ENCODE results near the gene UPK3A. TPM values are rescaled to one million over a fixed set of nuclear protein-coding genes. Genes with fewer than 3 reads are reported as not detected.

Gene UPK3A
- total RNA-seq, 2 donors from 2014 or later, result not detected

DNA sequence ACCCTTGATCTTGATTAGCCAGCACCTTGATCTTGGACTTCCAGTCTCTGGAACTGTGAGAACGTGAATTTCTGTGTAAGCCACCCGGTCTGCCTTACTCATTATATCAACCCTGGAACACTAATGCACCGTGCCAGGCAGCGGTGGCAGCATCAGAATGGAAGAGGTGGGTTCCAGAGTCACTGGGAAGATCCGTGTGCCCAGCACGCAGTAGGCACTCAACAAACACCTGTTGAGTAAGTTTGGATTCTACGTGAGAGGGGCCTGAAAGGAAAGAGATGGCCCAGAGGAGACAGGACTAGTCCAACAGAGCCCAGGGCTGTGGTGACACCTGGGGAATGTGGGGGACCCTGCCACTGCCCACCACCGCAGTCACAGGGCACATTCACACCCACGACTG, 6.6 kb upstream of the UPK3A start:
- Mint-ChIP-seq H3K27ac (no peak overlapping the region), H3K36me3 (ENCODE audit: low read depth) (no peaks in the 10 kb centered on the region), H3K4me1 (peaks cover 9% of the 10 kb centered on the region), H3K9me3 (no peaks in the 10 kb centered on the region), H3K4me3 (no peak overlapping the region), H3K27me3 (ENCODE audit: insufficient read depth) (peaks cover 32% of the 10 kb centered on the region)
- WGBS, 2 experiments (ENCODE audit: insufficient coverage in 1 of 2, insufficient read length in 1 of 2), result 91 to 95% methylated on average over 6 to 9 of the region's 9 CpGs
- H3K27me3 ChIP-seq (ENCODE audit: control insufficient read depth, insufficient read depth, low read length, poor library complexity, severe bottlenecking), result peaks cover 15% of the 10 kb centered on the region
- H3K36me3 ChIP-seq (ENCODE audit: control insufficient read depth, insufficient read depth, low read length), result no peaks in the 10 kb centered on the region
- DNase-seq, result no peak
- no peak overlapping the region for H3K27ac ChIP-seq (ENCODE audit: low read depth, low read length)
- H3K4me3 ChIP-seq (ENCODE audit: low read length), result no peak overlapping the region
- no peaks in the 10 kb centered on the region for H3K4me1 ChIP-seq (ENCODE audit: control insufficient read depth, insufficient read depth, low read length)
- no peaks in the 10 kb centered on the region for H3K9me3 ChIP-seq (ENCODE audit: control insufficient read depth, low read length)
- H3K9ac ChIP-seq (ENCODE audit: extremely low read depth, low read length, poor library complexity, severe bottlenecking), result no peak overlapping the region
- TF ChIP-seq, protein P1, sequence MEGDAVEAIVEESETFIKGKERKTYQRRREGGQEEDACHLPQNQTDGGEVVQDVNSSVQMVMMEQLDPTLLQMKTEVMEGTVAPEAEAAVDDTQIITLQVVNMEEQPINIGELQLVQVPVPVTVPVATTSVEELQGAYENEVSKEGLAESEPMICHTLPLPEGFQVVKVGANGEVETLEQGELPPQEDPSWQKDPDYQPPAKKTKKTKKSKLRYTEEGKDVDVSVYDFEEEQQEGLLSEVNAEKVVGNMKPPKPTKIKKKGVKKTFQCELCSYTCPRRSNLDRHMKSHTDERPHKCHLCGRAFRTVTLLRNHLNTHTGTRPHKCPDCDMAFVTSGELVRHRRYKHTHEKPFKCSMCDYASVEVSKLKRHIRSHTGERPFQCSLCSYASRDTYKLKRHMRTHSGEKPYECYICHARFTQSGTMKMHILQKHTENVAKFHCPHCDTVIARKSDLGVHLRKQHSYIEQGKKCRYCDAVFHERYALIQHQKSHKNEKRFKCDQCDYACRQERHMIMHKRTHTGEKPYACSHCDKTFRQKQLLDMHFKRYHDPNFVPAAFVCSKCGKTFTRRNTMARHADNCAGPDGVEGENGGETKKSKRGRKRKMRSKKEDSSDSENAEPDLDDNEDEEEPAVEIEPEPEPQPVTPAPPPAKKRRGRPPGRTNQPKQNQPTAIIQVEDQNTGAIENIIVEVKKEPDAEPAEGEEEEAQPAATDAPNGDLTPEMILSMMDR (conservative IDR thresholded peaks at IDR 0.05), result no peak

DNA sequence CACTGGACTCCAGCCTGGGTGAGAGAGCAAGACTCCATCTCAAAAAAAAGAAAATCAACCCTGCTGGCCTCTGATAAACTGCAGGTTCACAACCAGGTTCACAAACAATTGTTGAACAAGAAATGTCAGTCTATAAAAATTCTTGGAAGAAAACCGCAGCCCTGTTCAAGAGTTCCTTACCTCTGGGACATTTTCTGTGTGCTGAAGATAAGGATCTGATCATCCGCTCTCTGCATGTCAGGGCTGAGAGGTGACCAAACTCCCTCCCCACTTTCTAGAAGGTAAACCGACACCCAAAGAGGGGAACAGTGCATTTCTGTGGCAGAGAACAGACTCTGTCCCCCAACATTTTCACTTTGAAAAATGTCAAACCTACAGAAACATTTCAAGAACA, 4.2 kb upstream of the UPK3A start:
- no peak for DNase-seq
- H3K4me1 ChIP-seq (ENCODE audit: control insufficient read depth, insufficient read depth, low read length), result no peaks in the 10 kb centered on the region
- H3K4me3 ChIP-seq (ENCODE audit: low read length), result no peak overlapping the region
- peaks cover 37% of the 10 kb centered on the region for H3K27me3 ChIP-seq (ENCODE audit: control insufficient read depth, insufficient read depth, low read length, poor library complexity, severe bottlenecking)
- H3K27ac ChIP-seq (ENCODE audit: low read depth, low read length), result no peak overlapping the region
- H3K36me3 Mint-ChIP-seq (ENCODE audit: low read depth), result no peaks in the 10 kb centered on the region
- H3K9me3 Mint-ChIP-seq, result no peaks in the 10 kb centered on the region
- H3K4me1 Mint-ChIP-seq, result peaks cover 5% of the 10 kb centered on the region
- no peaks in the 10 kb centered on the region for H3K9me3 ChIP-seq (ENCODE audit: control insufficient read depth, low read length)
- 91 to 94% methylated on average over 3 of the region's 3 CpGs for WGBS, 2 experiments (ENCODE audit: insufficient coverage in 1 of 2, insufficient read length in 1 of 2)
- H3K4me3 Mint-ChIP-seq, result no peak overlapping the region
- H3K27ac Mint-ChIP-seq, result no peak overlapping the region
- no peaks in the 10 kb centered on the region for H3K36me3 ChIP-seq (ENCODE audit: control insufficient read depth, insufficient read depth, low read length)
- no peak overlapping the region for H3K9ac ChIP-seq (ENCODE audit: extremely low read depth, low read length, poor library complexity, severe bottlenecking)
- peaks cover 54% of the 10 kb centered on the region for H3K27me3 Mint-ChIP-seq (ENCODE audit: insufficient read depth)
- TF ChIP-seq, protein P1 (conservative IDR thresholded peaks at IDR 0.05), result no peak

DNA sequence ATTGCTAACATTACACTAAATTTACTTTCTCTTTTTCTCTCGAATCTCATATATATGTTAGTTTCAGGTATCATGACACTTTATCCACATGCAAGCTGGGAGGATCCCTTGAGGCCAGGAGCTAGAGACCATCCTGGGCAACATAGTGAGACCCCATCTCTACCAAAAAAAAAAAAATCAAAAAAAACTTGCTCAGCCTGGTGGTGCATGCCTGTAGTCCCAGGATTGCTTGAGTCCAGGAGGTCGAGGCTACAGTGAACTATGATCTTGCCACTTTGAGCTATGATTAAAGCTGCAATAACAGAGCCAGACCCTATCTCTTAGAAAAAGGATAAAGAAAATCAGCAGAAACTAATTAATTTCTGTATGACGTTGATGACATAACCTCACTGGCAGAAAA, 3.7 kb upstream of the UPK3A start:
- peaks cover 57% of the 10 kb centered on the region for H3K27me3 Mint-ChIP-seq (ENCODE audit: insufficient read depth)
- no peaks in the 10 kb centered on the region for H3K9me3 Mint-ChIP-seq
- 85 to 95% methylated on average over 2 to 3 of the region's 3 CpGs for WGBS, 2 experiments (ENCODE audit: insufficient coverage in 1 of 2, insufficient read length in 1 of 2)
- H3K4me1 ChIP-seq (ENCODE audit: control insufficient read depth, insufficient read depth, low read length), result peaks cover under 1% of the 10 kb centered on the region
- H3K36me3 ChIP-seq (ENCODE audit: control insufficient read depth, insufficient read depth, low read length), result no peaks in the 10 kb centered on the region
- TF ChIP-seq, protein P1 (conservative IDR thresholded peaks at IDR 0.05), result no peak
- H3K9ac ChIP-seq (ENCODE audit: extremely low read depth, low read length, poor library complexity, severe bottlenecking), result no peak overlapping the region
- H3K27me3 ChIP-seq (ENCODE audit: control insufficient read depth, insufficient read depth, low read length, poor library complexity, severe bottlenecking), result peaks cover 41% of the 10 kb centered on the region
- no peak for DNase-seq
- H3K4me3 Mint-ChIP-seq, result no peak overlapping the region
- H3K27ac ChIP-seq (ENCODE audit: low read depth, low read length), result no peak overlapping the region
- H3K9me3 ChIP-seq (ENCODE audit: control insufficient read depth, low read length), result no peaks in the 10 kb centered on the region
- H3K27ac Mint-ChIP-seq, result no peak overlapping the region
- no peak overlapping the region for H3K4me3 ChIP-seq (ENCODE audit: low read length)
- H3K36me3 Mint-ChIP-seq (ENCODE audit: low read depth), result no peaks in the 10 kb centered on the region
- H3K4me1 Mint-ChIP-seq, result peaks cover 7% of the 10 kb centered on the region

All from endodermal cell (in vitro differentiated cells).